Measurements from ENCODE around the gene PCBP3.
"Not testable (repeated sequence)": the region's sequence is repeated elsewhere in the genome, so short reads cannot be mapped to it uniquely, and the experiment has no call there.

PCBP3 gene

DNA sequence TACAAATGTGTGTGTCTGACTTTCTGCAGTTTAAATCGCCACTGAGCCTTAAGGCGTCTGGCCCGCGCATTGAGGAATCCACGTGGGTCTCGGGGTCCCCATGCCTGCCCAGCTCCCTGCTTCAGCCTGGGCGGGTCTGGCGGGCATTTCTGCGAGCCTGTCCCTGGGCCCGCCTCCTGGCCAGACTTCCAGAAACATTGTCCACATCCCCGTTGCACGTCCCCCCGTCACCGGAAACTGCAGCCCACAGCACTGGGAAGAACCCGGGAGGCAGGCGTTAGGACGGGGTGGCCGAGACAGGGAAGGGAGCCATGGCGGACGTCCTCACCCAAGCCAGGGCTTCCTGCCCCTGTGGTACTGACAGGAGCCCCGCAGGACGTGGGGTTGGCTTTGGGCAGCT, 225.0 kb downstream of the PCBP3 start:
- no peak for DNase-seq

DNA sequence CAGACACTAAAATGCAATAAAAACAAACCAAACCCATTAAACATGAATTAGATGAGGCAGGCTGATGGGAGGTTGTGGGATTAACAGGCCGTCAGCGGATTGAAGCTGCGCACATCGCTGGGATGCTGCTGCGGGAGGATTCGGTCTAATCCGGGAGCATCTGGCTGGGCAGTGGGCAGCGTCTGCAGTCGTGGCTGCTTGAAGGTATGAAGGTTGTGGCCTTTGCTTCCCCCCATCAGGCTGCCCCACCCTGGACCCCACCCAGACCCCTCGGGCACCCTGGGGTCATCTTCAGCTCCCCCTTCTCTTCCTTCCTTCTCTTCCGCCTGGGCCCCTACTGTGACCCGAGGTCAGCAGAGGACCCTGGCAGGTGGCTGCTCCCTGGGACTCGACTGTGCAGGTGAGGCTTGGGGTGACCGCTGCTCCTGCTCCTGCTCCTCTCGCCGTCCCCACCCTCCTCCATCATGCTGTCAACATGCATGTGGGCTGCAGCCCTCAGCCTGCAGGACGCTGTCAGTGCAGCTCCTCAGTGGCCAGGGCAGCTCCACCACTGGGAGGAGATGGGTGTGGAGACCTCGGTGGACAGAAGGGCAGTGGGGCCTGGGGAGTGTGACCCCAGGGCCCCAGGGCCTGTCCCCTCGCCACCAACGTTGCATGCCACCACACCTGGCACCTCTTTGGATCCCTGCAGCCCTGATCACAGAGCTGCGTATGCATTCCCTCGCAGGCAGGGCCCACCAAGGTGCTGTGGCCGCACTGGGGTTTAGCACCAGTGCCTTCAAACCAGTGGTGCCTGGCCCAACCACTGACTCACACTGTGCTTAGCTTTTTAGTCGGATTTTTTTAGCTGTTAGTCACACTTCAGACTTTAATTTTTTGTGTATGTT, 225.8 kb downstream of the PCBP3 start:
- DNase-seq, result no peak

DNA sequence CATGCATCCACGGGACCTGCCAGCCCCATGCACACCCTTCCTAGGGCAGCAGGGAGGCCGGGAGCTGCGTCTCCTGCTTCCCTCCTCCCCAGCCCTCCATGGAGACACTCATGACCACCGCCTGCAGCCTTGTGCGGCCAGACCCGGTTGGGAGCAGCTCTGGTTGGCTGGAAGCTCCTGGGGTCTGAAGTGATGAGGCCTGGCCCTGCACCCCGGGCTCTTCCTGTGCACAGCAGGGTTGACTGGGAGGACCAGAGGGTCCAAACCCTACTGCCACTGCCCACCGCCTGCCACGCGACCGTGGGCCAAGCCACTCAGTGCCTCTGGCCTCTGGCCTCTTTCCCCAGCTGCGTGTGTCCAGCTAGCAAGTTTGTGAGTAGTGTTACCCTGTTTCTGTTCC, 226.9 kb downstream of the PCBP3 start:
- DNase-seq, result no peak

DNA sequence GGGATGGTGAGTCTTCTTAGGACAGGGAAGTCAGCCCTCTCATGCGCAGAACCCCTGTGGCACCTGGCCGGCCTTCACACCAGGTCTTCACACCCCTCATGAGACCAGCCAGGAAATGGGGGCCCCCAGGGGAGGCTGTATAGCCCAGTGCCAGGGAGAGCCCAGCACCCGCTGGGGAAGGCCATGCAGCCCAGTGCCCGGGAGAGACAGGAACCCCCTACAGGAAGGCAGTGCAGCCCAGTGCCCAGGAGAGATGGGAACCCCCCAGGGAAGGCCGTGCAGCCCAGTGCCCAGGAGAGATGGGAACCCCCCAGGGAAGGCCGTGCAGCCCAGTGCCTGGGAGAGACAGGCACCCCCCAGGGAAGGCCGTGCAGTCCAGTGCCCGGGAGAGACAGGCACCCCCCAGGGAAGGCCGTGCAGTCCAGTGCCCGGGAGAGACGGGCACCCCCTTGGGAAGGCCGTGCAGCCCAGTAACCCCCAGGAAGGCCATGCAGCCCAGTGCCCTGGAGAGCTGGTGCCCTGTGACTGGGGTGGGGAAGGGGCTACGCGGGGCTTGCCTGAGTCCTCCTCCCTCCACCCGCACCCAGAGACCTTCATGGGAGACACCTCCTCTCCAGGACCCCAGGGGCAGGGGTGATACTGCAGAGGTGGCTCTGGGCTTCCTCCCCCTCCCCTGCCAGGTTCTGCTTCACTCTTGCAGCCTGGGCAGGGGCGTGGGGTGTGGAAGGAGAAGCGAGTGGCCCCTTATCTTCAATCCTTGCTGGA, 227.5 kb downstream of the PCBP3 start:
- DNase-seq, result no peak

DNA sequence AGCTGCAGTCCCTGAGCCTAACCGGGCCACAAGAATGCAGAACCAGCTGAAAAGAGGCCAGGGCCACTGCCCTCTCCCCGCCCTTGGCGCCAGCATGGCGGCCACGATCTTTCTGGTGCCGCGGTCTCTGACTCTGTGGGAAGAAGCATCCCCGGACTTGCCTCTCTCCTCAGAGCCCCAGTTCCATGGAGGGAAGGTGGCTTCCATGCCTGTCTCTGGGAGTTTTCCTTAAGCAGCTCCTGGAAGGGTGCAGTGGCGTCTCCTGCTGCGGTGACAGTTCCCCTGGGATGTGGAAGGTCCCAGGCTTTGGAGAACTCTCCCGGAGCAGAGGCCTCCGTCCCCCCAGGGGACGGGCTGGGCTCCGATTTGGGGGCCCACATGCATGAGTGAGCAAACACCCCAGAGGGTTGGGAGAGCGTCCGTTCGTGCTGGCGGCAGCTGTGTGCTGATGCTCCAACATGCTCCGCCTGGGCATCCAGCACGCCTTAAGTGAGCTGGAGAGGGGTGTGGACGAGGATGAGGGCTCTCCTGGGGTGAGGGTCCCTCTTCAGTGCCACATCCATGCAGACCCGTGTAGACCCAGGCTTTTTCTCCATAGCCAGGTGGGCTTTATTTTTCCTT, 228.2 kb downstream of the PCBP3 start:
- no peak for DNase-seq

DNA sequence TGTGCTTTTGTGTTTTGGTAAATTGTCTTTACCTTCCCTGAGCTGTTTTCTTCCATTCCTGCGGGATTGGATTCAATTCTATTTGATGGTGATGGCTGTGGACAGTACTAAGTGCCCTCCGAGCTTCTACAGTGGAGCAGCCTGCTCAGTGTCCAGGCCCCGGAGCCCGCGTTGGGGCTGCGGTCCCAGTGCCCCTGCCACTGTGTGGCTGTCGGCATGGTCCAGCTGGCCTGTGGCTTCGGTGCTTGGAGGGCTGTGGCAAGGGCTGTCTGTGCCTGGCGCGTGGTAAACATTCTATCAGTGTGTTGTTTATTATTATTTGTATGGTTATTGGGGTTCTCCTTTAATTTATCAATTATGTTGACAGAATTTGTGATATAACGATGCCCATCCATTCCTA, 228.9 kb downstream of the PCBP3 start:
- no peak for DNase-seq

DNA sequence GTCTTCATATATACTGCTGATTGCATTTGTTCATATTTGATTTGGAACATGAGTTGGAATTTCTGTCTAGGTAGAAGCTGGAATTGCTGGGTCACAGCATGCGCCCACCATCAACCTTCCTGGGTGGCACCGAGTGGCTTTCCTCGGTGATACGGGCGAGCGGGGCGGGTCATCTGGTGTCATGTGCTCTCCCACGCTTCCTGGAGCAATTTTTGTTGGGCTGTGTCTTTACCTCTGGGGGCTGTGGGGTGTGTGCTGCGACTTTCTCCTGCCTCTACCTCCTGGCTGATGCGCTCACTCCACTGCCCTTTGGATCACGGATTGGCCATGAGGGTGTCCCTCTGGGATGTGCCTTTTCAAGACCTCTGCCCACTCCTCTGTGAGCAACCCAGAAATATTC, 229.4 kb downstream of the PCBP3 start:
- no peak for DNase-seq

DNA sequence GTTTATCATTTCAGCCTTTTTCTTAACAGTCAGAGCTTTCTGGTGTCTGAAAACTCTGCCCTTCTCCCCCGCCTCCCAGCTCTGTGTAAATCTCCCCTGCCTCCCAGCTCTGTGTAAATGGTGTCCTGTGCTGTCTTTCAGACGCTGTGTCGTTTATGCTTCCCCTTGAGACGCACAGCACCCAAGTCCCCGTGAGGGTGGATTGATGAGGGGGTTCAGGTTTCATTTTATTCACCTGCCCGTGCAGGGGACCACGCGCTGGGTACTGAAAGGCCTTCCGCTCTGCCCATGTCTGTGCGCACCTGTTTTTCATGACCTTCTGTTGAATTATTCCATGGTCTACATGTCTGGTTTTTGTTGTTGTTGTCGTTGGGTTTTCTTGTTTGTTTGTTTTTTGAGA, 229.9 kb downstream of the PCBP3 start:
- no peak for DNase-seq

DNA sequence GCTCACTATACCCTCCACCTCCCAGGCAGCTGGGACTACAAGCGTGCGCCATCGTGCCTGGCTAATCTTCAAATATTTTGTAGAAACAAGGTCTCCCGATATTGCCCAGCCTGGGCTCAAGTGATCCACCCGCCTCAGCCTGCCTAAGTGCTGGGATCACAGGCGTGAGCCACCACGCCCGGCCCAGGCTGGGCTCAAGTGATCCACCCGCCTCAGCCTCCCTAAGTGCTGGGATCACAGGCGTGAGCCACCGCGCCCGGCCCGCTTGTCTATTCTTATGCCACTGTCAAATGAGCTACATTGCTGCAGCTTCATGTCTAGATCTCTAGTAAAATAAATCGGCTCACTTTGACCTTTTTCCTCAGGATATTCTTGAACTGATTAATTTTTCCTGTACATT, 230.3 kb downstream of the PCBP3 start:
- no peak for DNase-seq

DNA sequence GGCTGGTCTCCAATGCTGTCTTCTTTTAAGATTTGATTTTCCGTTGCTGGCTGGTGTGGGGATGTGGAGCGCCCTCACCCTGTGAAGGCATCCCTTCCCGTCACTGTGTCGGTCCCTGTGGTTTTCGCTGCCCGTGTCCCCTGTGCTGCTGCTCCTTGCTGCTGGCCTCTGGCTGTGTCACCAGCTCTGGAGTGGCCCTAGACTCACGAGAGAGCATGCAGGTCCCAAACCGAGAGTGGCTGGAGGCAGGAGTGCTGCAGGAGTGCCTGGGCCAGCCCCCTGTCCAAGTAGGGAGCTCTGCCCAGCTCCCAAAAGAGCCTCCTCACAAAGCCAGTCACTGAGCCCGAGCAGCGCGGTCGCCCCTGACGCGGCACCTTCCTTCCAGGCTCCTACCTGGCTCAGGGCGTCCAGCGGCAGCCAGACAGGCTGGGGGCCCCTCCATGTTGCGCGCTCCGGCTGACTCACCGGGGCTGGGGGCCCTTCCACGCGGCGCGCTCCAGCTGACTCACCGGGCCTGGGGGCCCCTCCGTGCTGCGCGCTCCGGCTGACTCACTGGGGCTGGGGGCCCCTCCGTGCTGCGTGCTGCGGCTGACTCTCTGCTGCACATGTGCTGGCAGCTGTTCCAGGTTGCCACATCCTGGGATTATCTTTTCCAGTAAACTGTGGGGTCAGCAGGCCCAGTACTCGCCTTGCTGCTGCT, 231.3 kb downstream of the PCBP3 start:
- DNase-seq, result no peak

DNA sequence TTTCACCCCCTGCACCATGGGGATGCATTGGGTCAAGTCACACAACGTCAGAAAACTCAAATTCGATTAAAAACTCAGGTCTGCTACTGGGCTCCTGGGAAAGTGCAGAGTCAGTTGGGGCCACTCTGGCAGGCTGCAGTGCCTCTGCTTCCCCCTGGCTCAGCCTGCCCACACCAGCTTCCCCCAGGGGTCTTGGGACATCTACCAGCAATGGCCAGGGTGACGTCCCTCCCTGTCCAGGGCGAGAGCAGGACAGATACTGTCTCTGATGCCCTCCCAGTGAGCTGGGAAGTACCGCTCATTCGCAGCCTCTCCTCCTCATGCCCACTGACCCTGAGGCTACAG, 231.9 kb downstream of the PCBP3 start:
- no peak for DNase-seq

DNA sequence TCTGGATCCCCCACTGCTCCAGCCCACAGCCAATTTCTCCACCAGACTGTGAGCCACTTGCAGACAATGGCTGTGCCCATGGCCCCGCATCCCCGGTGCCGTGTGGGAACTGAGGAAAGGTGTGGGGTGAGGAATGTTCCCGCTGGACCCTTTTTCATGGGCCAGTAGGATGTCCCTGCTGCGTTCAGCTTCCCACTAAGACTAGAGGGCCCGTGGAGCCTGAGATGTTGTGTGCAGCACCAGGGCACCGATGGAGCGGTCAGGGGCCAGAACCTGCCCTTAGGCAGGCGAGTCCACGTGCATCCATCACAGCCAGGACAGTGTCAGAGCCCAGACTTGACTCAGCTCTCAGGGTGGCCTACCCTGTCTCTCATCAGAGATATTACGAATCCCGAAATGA, 232.4 kb downstream of the PCBP3 start:
- DNase-seq, result no peak

DNA sequence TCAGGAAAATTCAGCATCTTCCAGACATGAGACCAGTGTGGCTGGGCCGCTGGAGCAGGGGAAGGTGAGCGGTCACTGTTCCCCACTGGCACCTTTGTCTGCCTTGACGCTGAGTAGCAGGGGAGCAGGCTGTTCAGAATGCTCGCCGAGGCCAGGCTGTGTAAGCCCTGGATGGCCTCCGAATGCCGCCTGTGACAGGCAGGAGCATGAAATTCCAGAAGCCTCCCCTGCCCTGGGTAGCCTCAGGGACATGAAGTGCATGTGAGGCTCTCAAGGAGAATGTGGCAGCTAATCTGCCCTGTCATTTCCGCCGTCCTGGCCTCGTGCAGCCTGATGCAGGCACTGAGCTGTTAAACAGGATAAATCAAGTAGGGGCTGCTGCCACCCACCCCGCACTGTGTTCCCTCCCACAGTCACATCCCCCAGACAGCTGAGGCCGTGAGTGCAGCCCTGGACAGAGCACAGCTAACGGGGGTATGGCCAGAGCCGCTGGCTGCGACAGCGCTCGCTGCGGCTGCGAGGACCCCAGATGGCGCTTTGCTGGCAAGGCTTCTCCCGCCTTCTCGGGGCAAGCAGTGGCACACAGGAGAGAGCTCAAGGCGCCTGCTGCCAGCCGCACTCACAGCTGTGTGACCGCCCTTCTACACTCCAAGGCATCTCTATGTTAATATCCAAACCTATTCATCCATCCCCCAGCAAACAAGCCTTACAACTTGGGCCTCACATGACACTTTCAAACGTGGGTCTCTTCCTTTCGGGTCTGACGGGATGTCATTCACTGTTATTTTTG, 233.1 kb downstream of the PCBP3 start:
- no peak for DNase-seq

DNA sequence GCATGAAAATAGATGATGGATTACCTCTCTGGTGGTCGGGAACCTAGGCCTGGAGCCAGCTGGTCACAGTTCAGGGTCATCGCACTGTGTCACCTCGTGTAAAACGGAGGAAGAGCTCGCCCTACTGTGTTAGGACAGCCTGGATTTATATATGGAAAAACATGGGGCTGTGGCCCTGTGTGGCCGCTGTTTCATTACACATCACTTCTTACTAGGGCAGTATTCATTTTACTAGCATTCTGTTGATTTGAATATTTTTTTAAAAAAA, 233.6 kb downstream of the PCBP3 start:
- no peak for DNase-seq

DNA sequence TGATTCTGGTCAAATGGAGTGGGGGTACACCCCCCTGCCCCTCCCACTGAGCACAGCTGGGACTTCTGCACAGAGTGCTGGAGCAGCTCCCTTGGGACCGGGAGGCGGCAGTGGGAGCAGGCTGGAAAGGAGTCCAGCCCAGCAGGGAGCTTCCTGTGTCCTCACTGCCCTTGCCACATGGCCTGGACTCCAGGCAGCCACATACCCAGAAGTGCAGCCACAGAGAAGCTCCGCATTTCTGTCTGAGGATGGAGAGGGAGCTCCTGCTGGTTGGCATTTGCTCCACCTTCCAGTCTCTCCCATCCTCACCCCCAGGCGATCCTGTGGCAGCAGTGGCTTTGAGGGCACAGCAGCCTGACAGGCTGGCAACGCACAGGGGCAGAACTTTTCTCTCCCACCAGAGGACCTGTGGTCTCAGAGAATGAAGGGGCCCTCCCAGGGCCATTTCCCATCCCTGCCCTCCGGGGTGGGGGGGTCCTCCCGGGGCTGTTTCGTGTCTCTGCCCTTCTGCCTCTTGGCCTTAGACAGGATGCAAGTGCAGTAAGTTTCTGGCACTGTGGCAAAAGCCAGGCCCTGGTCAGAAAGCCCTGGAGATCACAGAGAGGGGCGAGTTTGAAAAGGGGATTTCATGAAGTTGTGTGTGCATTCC, 234.4 kb downstream of the PCBP3 start:
- no peak for DNase-seq

DNA sequence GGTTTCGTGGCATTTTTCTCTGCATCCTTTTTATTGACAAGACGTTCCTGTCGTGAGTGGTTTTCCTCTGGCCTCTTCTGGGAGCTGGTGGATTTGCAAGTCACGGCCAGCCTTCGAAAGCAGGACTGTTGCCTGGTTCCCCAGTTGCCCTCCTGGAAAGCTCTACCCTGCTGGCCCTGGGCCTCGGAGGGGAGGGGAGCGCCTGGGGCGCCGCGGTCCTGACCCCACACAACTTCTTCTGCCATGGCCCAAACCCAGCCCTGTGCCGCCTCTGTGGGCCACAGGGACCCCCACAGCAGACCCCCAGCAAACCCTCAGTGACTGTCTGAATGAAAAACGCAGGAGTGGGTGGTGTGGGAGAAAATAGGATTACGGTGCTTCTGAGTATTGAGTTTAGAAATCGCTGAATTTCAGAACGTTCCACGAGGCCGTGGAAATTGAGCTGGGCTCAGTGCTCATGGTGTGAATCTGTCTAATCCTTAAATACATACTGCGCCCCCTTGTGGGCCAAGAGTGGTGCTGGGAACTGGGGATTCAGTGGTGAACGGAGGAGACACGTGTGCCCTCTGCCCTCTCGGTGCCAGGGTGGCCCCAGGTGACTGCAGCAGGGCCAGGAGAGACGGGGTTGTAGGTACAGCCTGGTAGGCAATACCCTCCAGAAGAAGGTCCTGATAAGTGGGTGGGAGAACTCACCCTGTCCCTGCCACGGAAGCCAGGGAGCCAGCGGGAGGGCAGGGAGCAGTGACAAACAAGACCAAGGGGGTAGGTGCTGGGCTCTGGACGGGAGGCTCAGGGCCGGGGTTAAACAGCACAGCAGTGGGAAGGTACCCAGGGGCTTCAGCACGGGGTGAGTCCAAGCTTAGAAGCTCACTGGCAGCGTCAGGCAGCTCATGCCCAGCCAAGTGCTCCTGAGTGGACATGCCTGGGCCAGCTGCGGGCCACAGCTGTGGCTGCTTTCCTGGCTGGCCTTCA, 236.9 kb downstream of the PCBP3 start:
- no peak for DNase-seq

DNA sequence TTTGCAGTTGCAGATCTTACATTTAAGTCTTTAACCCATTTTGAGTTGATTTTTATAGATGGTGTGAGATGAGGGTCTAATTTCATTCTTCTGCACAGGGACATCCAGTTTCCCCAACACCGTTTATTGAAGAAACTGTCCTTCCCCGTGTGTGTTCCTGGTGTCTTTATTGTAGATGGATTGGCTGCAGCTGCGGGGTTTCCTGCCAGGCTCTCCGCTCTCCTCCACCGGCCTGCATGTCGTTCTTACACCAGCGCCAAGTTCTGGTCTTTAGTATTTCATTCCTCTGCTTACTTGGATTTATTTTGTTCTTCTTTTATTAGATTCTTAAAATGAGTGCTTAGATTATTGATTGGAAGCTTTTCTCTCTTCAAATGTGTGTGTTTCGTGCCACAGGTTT, 239.1 kb downstream of the PCBP3 start:
- no peak for DNase-seq

DNA sequence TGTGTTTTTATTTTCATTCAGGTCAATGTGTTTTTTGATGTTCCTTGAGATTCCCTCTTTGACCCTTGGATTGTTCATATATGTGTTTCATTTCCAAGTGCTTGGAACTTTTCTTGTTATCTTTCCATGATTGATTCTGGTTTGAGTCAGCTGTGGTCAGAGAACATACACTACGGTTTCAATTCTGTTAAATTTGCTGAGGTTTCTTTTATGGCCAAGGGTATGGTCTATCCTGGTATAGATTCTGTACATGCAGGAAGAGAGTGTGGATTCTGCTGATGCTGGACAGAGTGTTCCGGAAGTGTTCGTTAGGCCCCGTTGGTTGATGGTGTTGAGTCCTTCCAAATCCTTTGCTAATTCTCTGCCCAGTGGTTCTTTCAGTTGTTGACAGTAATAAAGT, 239.6 kb downstream of the PCBP3 start:
- no peak for DNase-seq

DNA sequence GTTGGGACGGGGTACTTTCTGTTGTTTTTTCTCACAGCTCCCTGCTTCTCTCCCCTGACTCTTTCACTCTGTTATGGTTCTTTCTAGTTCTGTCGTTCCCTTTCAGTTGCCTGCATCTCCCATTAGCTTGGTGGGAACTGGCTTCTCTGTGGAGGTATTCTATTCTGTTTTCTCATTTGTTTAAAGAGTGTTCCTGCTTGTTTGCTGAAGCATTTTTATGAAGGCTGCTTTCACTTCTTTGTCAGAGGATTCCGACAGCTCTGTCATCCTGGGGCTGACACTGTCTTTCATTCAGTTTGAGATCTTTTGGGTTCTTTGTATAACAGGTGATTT, 242.0 kb downstream of the PCBP3 start:
- DNase-seq, result no peak

DNA sequence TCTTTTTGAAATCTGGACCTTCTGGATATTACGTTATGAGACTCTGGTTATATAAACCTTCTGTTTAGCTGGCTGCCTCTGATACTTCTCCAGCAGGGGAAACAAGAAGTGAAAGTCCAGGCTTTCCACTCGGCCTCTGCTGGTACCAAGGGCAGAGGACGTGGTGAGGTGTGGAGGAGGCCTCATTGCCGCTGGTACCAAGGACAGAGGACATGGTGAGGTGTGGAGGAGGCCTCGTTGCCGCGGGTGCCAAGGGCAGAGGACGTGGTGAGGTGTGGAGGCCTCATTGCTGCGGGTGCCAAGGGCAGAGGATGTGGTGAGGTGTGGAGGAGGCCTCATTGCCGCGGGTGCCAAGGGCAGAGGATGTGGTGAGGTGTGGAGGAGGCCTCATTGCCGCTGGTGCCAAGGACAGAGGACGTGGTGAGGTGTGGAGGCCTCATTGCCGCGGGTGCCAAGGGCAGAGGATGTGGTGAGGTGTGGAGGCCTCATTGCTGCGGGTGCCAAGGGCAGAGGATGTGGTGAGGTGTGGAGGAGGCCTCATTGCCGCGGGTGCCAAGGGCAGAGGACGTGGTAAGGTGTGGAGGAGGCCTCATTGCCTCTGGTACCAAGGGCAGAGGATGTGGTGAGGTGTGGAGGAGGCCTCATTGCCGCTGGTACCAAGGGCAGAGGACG, 242.5 kb downstream of the PCBP3 start:
- not testable (repeated sequence) for DNase-seq

DNA sequence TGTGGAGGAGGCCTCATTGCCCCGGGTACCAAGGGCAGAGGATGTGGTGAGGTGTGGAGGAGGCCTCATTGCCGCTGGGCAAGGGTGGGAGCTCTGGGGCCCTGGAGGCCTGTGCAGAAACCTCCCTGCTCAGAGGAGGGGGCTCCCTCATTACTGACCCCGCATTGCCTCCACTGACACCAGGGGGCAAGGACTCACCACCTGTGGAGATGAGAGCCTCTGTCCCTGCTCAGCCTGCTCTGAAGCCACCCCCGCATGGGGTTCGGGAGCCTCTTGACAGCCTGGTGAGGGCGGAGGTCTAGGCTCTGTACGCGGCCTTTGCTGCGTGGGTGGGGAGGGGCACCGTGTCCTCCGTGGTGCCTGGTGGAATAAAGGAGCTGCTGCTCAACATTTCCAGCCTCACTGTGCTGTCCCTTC, 243.1 kb downstream of the PCBP3 start:
- DNase-seq, result no peak
